Chondrocyte (in vitro differentiated cells): ENCODE data around the gene C1R. TPM values are rescaled to one million over a fixed set of nuclear protein-coding genes. Genes with fewer than 3 reads are reported as not detected.

Experiments used
- DNase-seq: peaks from one replicate; pipeline ENCODE4 v3.0.0; 2021; ENCODE audit warnings: mixed read lengths, low spot score
- H3K27ac Mint-ChIP-seq: one replicate; pipeline ENCODE4 v1.8.0; 2021; ENCODE audit warnings: mild to moderate bottlenecking, moderate library complexity, mixed read lengths; ENCODE audit not compliant: unreplicated experiment
- H3K27me3 Mint-ChIP-seq: 2 replicates; pipeline ENCODE4 v1.8.0; 2021; ENCODE audit warnings: low read depth, mixed read lengths
- H3K36me3 Mint-ChIP-seq: 2 replicates; pipeline ENCODE4 v1.8.0; 2021; ENCODE audit warnings: low read depth, mixed read lengths
- H3K4me1 Mint-ChIP-seq: 2 replicates; pipeline ENCODE4 v1.8.0; 2021; ENCODE audit warnings: low read depth, mild to moderate bottlenecking, mixed read lengths
- H3K4me3 Mint-ChIP-seq: one replicate; pipeline ENCODE4 v1.8.0; 2021; ENCODE audit warnings: mild to moderate bottlenecking, moderate library complexity, mixed read lengths; ENCODE audit not compliant: unreplicated experiment
- H3K9me3 Mint-ChIP-seq: 2 replicates; pipeline ENCODE4 v1.8.0; 2021; ENCODE audit warnings: low read depth, mixed read lengths
- CTCF ChIP-seq: fragments of 200-600 bp; sonication (generic); IDR thresholded peaks from 2 replicates; pipeline ENCODE4 v1.5.0; 2021; ENCODE audit warnings: antibody characterized with exemption, mild to moderate bottlenecking, moderate library complexity
- total RNA-seq: library from RNA; stranded (reverse); gene quantifications from 3 replicates; pipeline ENCODE4 v1.2.1, GENCODE V29; 2021

Gene C1R
- total RNA-seq, 1 donor from 2014 or later, result 21.9 TPM

- TF ChIP-seq CTCF, result no peak
- Mint-ChIP-seq H3K9me3 (no peaks in the 10 kb centered on the region), H3K36me3 (peaks cover 5% of the 10 kb centered on the region), H3K27ac (no peak overlapping the region), H3K27me3 (peaks cover 3% of the 10 kb centered on the region), H3K4me1 (peaks cover 13% of the 10 kb centered on the region), H3K4me3 (no peak overlapping the region)
- no peak for DNase-seq
These were observed 1.6 kb upstream of the C1R start for GRCh38 chr12:7093892-7094291.

- H3K27ac Mint-ChIP-seq, result no peak overlapping the region
- no peak for TF ChIP-seq CTCF
- no peaks in the 10 kb centered on the region for H3K9me3 Mint-ChIP-seq
- no peak for DNase-seq
- peaks cover 13% of the 10 kb centered on the region for H3K4me1 Mint-ChIP-seq
- peaks cover 3% of the 10 kb centered on the region for H3K27me3 Mint-ChIP-seq
- H3K4me3 Mint-ChIP-seq, result no peak overlapping the region
- H3K36me3 Mint-ChIP-seq, result peaks cover 5% of the 10 kb centered on the region
These were observed 1.2 kb upstream of the C1R start for GRCh38 chr12:7093486-7093885.

- Mint-ChIP-seq H3K27me3 (peaks cover 3% of the 10 kb centered on the region), H3K9me3 (no peaks in the 10 kb centered on the region), H3K4me1 (peaks cover 13% of the 10 kb centered on the region), H3K36me3 (peaks cover 3% of the 10 kb centered on the region), H3K4me3 (no peak overlapping the region), H3K27ac (peak overlapping the region; percentile 27)
- no peak for TF ChIP-seq CTCF
- DNase-seq, result no peak
These were observed 778 bp upstream of the C1R start for GRCh38 chr12:7092986-7093460.

- peak overlapping the region; percentile 18 for H3K27ac Mint-ChIP-seq
- peaks cover 3% of the 10 kb centered on the region for H3K27me3 Mint-ChIP-seq
- H3K4me1 Mint-ChIP-seq, result peaks cover 13% of the 10 kb centered on the region
- DNase-seq, result no peak
- no peaks in the 10 kb centered on the region for H3K9me3 Mint-ChIP-seq
- TF ChIP-seq CTCF, result no peak
- peak overlapping the region; percentile 64 for H3K4me3 Mint-ChIP-seq
- H3K36me3 Mint-ChIP-seq, result peaks cover 3% of the 10 kb centered on the region
These were observed 501 bp downstream of the C1R start for GRCh38 chr12:7091660-7092228.

GRCh38 chr12:7091171-7091570 lies 1.1 kb downstream of the C1R start:
- Mint-ChIP-seq H3K27ac (no peak overlapping the region), H3K36me3 (peaks cover 3% of the 10 kb centered on the region), H3K4me3 (no peak overlapping the region), H3K9me3 (no peaks in the 10 kb centered on the region), H3K4me1 (peaks cover 13% of the 10 kb centered on the region), H3K27me3 (peaks cover 2% of the 10 kb centered on the region)
- DNase-seq, result no peak
- TF ChIP-seq CTCF, result no peak
